Small intestine (tissue), 4 donors: ENCODE data around the gene NKTR. TPM values are rescaled to one million over a fixed set of nuclear protein-coding genes. Genes with fewer than 3 reads are reported as not detected.

Experiments
- polyA plus RNA-seq, 4 donors: library from polyadenylated mRNA; stranded (reverse) in 3 of 4; unstranded in 1 of 4; fragments of 200-250 nt in 3 of 4; fragments of 120-200 nt in 1 of 4; gene quantifications; one replicate each; pipeline versions ENCODE4 v1.2.1 to v1.2.3, GENCODE V29; 2013
- donor health status: healthy with polysubstance abuse.
- donor health status: Bipolar disorder and iron deficiency.
- donor health status: healthy.

The NKTR gene
- polyA plus RNA-seq, 4 donors: 11.3 to 122 (median 18.3) TPM

Other genes starting within 250 kb of the NKTR start
- gene LYZL4, start 190.1 kb upstream of the NKTR start, polyA plus RNA-seq: not detected
- gene VIPR1, start 98.0 kb upstream of the NKTR start, polyA plus RNA-seq: 100 to 1,000 TPM in 1 of 4 donors, 10 to 100 TPM in 3; 32.1 to 114 (median 75.8) TPM
- 10 to 100 TPM; 24.1 to 49.9 (median 39.5) TPM for gene SEC22C, start 18.7 kb upstream of the NKTR start, polyA plus RNA-seq
- gene SS18L2, start 9.8 kb upstream of the NKTR start, polyA plus RNA-seq: 10 to 100 TPM; 41.9 to 87.9 (median 60.4) TPM
- gene ZBTB47, start 53.0 kb downstream of the NKTR start, polyA plus RNA-seq: 10 to 100 TPM in 1 of 4 donors, 1 to 10 TPM in 2, under 1 TPM in 1; 0.89 to 11.4 (median 7.8) TPM
- gene KLHL40, start 84.9 kb downstream of the NKTR start, polyA plus RNA-seq: 1 to 10 TPM in 1 of 4 donors, under 1 TPM in 3; 0.01 to 1.1 (median 0.60) TPM
- gene HHATL, start 102.1 kb downstream of the NKTR start, polyA plus RNA-seq: 1 to 10 TPM in 2 of 4 donors, under 1 TPM in 2; 0.13 to 5.4 (median 1.2) TPM
- gene CCDC13, start 172.6 kb downstream of the NKTR start, polyA plus RNA-seq: 1 to 10 TPM in 1 of 4 donors, under 1 TPM in 3; 0.37 to 2.7 (median 0.66) TPM
- gene HIGD1A, start 203.8 kb downstream of the NKTR start, polyA plus RNA-seq: 100 to 1,000 TPM; 118 to 333 (median 255) TPM
- 1 to 10 TPM in 2 of 4 donors, under 1 TPM in 2; 0.22 to 2.5 (median 1.3) TPM for gene ACKR2, start 208.8 kb downstream of the NKTR start, polyA plus RNA-seq